Esophagus squamous epithelium (tissue), 4 donors: ENCODE measurements around the gene PDS5B.

Source experiments
- CTCF ChIP-seq, 6 experiments: fragments of 450-650 bp in 4 of 6; fragments of 200-600 bp in 2 of 6; sonication (generic) in 2 of 6; IDR thresholded peaks; one replicate each; pipeline ENCODE4 v1.5.1; 2016 to 2019; ENCODE audit warnings: antibody characterized with exemption in 6 of 6, mild to moderate bottlenecking in 4 of 6, moderate library complexity in 4 of 6
- POLR2A ChIP-seq, 4 donors: fragments of 450-650 bp; IDR thresholded peaks; one replicate each; pipeline ENCODE4 v1.6.1; 2017; ENCODE audit warnings: antibody characterized with exemption in 4 of 4, mild to moderate bottlenecking in 4 of 4, moderate library complexity in 3 of 4

- TF ChIP-seq CTCF (IDR thresholded peaks at IDR 0.05) (no peak), POLR2A (IDR thresholded peaks at IDR 0.05) (no peak)
Measured at GRCh38 chr13:32781906-32782305, 195.7 kb downstream of the PDS5B start.
